Measurements from ENCODE around the gene DCDC1. TPM values are rescaled to one million over a fixed set of nuclear protein-coding genes. Genes with fewer than 3 reads are reported as not detected.

The DCDC1 gene
- total RNA-seq, 2 donors from 2014 or later = not detected

DNA sequence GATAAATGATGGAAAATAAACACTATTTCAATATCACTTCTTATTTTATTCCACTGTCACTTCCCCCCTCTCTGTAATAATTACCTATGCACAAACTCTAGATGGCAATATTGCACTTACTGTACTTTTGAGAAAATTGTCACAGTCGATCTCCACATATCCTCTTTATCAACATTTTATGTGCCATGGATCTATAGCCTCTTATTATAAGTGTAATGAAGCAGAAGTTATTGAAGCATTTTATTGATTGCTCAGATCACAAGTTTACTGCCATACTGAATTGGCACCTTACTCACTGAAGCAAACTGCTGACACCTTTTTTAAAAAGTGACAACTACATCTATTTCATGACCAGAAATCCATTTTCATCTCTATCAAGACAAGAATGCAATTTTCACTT is 133.4 kb downstream of the DCDC1 start:
- intact Hi-C loops (cut with DNase I) = no loop called here
- no peak for DNase-seq
- Histone ChIP-seq H3K27ac (no peak overlapping the region), H3K9me3 (no peaks in the 10 kb centered on the region), H3K27me3 (no peaks in the 10 kb centered on the region), H3K4me3 (no peak overlapping the region), H3K36me3 (no peaks in the 10 kb centered on the region), H3K4me1 (no peaks in the 10 kb centered on the region), H3K9ac (ENCODE audit: low read depth in 2 of 2, low read length in 2 of 2) (no peak overlapping the region)
- TF ChIP-seq, protein P1, sequence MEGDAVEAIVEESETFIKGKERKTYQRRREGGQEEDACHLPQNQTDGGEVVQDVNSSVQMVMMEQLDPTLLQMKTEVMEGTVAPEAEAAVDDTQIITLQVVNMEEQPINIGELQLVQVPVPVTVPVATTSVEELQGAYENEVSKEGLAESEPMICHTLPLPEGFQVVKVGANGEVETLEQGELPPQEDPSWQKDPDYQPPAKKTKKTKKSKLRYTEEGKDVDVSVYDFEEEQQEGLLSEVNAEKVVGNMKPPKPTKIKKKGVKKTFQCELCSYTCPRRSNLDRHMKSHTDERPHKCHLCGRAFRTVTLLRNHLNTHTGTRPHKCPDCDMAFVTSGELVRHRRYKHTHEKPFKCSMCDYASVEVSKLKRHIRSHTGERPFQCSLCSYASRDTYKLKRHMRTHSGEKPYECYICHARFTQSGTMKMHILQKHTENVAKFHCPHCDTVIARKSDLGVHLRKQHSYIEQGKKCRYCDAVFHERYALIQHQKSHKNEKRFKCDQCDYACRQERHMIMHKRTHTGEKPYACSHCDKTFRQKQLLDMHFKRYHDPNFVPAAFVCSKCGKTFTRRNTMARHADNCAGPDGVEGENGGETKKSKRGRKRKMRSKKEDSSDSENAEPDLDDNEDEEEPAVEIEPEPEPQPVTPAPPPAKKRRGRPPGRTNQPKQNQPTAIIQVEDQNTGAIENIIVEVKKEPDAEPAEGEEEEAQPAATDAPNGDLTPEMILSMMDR (IDR thresholded peaks at IDR 0.05) = no peak

DNA sequence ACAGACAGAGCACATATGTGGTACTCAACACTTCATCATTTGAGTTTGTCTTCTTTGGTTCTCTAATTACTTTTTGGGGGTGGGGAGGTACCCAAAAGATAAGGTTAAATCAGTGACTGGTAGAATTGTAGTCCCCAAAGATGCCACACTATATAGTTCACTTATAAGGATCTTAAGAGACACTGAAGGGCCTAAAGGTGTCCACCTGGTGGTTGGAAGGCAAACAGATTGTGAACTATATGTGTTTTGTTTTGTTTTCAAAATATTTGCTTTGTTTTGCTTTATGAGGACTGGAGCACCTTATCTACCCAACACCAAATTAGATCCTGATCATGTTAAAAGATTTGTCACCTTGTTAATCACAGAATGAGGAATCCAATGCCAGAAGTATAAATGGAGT is 136.1 kb downstream of the DCDC1 start:
- DNase-seq = no peak
- Histone ChIP-seq H3K27me3 (no peaks in the 10 kb centered on the region), H3K27ac (no peak overlapping the region), H3K9me3 (no peaks in the 10 kb centered on the region), H3K4me1 (no peaks in the 10 kb centered on the region), H3K4me3 (no peak overlapping the region), H3K9ac (ENCODE audit: low read depth in 2 of 2, low read length in 2 of 2) (no peak overlapping the region), H3K36me3 (no peaks in the 10 kb centered on the region)
- intact Hi-C loops (cut with DNase I) = no loop called here
- TF ChIP-seq, protein P1 (IDR thresholded peaks at IDR 0.05) = no peak

DNA sequence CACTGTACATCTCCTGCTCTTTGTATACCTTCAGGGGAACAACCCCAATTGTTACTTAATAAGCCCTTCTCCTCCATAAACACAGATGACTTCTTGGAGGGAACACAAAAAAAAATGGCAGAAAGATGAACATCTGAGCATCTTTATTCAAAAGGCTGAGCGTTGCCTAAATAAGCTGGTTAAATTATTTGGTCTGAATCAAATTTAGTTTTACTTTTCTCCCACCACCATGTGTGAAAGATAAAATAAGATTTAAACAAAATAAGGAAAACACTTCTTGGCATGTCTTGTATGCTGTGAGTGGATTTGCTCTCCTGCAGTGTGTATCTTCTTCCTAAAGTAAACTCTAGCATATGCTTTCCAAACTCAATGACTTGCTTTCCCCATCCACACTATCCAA is 137.9 kb downstream of the DCDC1 start:
- intact Hi-C loops (cut with DNase I) = no loop called here
- H3K27ac ChIP-seq = no peak overlapping the region
- TF ChIP-seq, protein P1 (IDR thresholded peaks at IDR 0.05) = no peak
- no peak for DNase-seq
- H3K9ac ChIP-seq (ENCODE audit: low read depth in 2 of 2, low read length in 2 of 2) = no peak overlapping the region
- H3K9me3 ChIP-seq = no peaks in the 10 kb centered on the region
- no peaks in the 10 kb centered on the region for H3K27me3 ChIP-seq
- no peaks in the 10 kb centered on the region for H3K4me1 ChIP-seq
- H3K4me3 ChIP-seq = no peak overlapping the region
- H3K36me3 ChIP-seq = no peaks in the 10 kb centered on the region

DNA sequence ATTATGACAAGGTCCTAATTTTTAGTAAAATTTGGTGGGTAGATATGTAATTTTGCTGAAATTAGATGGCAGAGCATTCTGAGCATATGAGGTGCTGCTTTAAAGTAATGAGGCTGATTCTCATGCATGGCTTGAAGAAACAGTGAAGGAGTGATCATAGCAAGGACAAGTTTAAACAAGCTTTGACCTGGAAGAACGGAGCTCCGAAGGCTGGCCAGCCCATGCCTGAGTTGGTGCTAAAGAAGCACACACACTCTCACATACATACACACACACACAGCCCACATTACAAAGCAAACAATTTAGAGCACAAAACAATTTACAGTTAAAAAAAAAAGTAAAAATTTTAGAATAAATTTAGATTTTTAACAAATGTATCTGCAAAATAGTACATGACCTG is 150.7 kb downstream of the DCDC1 start:
- intact Hi-C loops (cut with DNase I) = no loop called here
- Histone ChIP-seq H3K4me1 (no peaks in the 10 kb centered on the region), H3K9ac (ENCODE audit: low read depth in 2 of 2, low read length in 2 of 2) (no peak overlapping the region), H3K36me3 (no peaks in the 10 kb centered on the region), H3K9me3 (no peaks in the 10 kb centered on the region), H3K27me3 (no peaks in the 10 kb centered on the region), H3K4me3 (no peak overlapping the region), H3K27ac (no peak overlapping the region)
- TF ChIP-seq, protein P1 (IDR thresholded peaks at IDR 0.05) = no peak
- DNase-seq = no peak

DNA sequence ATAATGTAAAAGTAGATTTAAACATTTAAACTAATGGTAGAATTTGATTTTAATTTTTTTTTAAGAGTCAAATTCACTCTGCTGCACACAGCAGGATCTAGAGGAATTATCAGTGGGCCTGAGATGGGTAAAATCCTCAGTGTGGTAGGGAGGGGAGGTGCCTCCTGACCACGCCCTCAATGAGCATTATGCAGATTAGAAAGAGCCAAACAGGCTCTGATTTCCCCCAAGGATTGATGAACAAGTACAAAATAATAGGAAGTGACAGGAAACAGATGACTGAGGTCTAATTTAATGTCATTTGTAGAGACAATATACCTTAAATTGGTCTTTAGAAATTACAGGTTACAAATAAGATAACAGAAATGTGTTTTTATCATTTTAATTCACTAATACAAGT is 155.2 kb downstream of the DCDC1 start:
- Histone ChIP-seq H3K27ac (no peak overlapping the region), H3K36me3 (no peaks in the 10 kb centered on the region), H3K9me3 (no peaks in the 10 kb centered on the region), H3K4me3 (no peak overlapping the region), H3K9ac (ENCODE audit: low read depth in 2 of 2, low read length in 2 of 2) (no peak overlapping the region), H3K4me1 (no peaks in the 10 kb centered on the region), H3K27me3 (no peaks in the 10 kb centered on the region)
- TF ChIP-seq, protein P1 (IDR thresholded peaks at IDR 0.05) = no peak
- intact Hi-C loops (cut with DNase I) = no loop called here
- no peak for DNase-seq

DNA sequence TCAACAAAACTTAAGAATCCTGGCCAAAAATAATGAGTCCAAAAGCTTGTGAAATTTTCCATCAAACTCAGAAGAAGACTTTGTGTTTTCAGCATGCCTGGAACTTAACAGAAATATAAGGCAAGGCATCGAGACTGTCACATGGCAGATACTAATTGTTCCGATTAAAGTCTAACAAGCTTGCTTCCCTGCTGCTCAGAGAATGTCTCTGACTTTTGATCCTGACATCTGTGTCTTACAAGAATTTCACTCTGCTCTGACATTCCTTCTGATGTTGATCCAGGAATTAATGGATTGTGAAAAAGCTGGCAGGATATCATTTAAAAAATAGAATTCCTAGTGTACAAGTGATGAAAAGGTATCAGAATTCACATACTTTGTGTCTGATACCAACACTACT is 170.2 kb downstream of the DCDC1 start:
- Histone ChIP-seq H3K9ac (ENCODE audit: low read depth in 2 of 2, low read length in 2 of 2) (no peak overlapping the region), H3K4me1 (no peaks in the 10 kb centered on the region), H3K9me3 (no peaks in the 10 kb centered on the region), H3K36me3 (no peaks in the 10 kb centered on the region), H3K4me3 (no peak overlapping the region), H3K27me3 (no peaks in the 10 kb centered on the region), H3K27ac (no peak overlapping the region)
- DNase-seq = no peak
- TF ChIP-seq, protein P1 (IDR thresholded peaks at IDR 0.05) = no peak
- intact Hi-C loops (cut with DNase I) = no loop called here
